HG02970 (cell line): ENCODE measurements around the gene ASRGL1.
"Not testable (repeated sequence)": the region's sequence is repeated elsewhere in the genome, so short reads cannot be mapped to it uniquely, and the experiment has no call there.

Experiments used
- ATAC-seq: cut with Tn5 transposase; IDR thresholded peaks from one replicate; pipeline ENCODE4 v1.9.1; 2021; ENCODE audit warnings: mild to moderate bottlenecking, moderate library complexity, moderate number of reproducible peaks; ENCODE audit not compliant: unreplicated experiment, low FRiP score

ASRGL1 gene

GRCh38 chr11:62337303-62338181, at the start of gene ASRGL1:
Gene ASRGL1 (plus strand): TSS chr11:62337448. CDS start chr11:62337978, 530 bp downstream.
- ATAC-seq: peak; percentile 71

GRCh38 chr11:62295504-62295903, 41.7 kb upstream of the ASRGL1 start:
- no peak for ATAC-seq

- no peak for ATAC-seq
Measured at GRCh38 chr11:62298975-62299374, 38.3 kb upstream of the ASRGL1 start, which contains the start of gene SCGB1D4. Gene SCGB1D4 (minus strand): TSS chr11:62299075. CDS start chr11:62299010, 65 bp downstream.

GRCh38 chr11:62306227-62306626, 31.0 kb upstream of the ASRGL1 start:
- ATAC-seq: no peak

GRCh38 chr11:62307950-62308349, 29.3 kb upstream of the ASRGL1 start:
- ATAC-seq: no peak

GRCh38 chr11:62309991-62310390, 27.3 kb upstream of the ASRGL1 start:
- no peak for ATAC-seq

- no peak for ATAC-seq
Measured at GRCh38 chr11:62315431-62315830, 21.8 kb upstream of the ASRGL1 start.

- no peak for ATAC-seq
Measured at GRCh38 chr11:62322524-62322923, 14.7 kb upstream of the ASRGL1 start.

GRCh38 chr11:62324731-62325556, 12.3 kb upstream of the ASRGL1 start:
- no peak for ATAC-seq

GRCh38 chr11:62325781-62326180, 11.5 kb upstream of the ASRGL1 start:
- ATAC-seq: not testable (repeated sequence)

GRCh38 chr11:62326719-62327118, 10.5 kb upstream of the ASRGL1 start:
- ATAC-seq: not testable (repeated sequence)

GRCh38 chr11:62327541-62327940, 9.7 kb upstream of the ASRGL1 start:
- ATAC-seq: not testable (repeated sequence)

- ATAC-seq: not testable (repeated sequence)
Measured at GRCh38 chr11:62331264-62331663, 6.0 kb upstream of the ASRGL1 start.

GRCh38 chr11:62333768-62334167, 3.5 kb upstream of the ASRGL1 start:
- ATAC-seq: no peak

- not testable (repeated sequence) for ATAC-seq
Measured at GRCh38 chr11:62336949-62337302, 322 bp upstream of the ASRGL1 start.

- ATAC-seq: no peak
Measured at GRCh38 chr11:62338218-62338617, 970 bp downstream of the ASRGL1 start.

- ATAC-seq: no peak
Measured at GRCh38 chr11:62340269-62340901, 3.1 kb downstream of the ASRGL1 start.

GRCh38 chr11:62341588-62341987, 4.3 kb downstream of the ASRGL1 start:
- no peak for ATAC-seq

- not testable (repeated sequence) for ATAC-seq
Measured at GRCh38 chr11:62343646-62344190, 6.5 kb downstream of the ASRGL1 start.

- no peak for ATAC-seq
Measured at GRCh38 chr11:62344210-62344609, 7.0 kb downstream of the ASRGL1 start.
